ENCODE data around the gene PPCDC. TPM values are rescaled to one million over a fixed set of nuclear protein-coding genes. Genes with fewer than 3 reads are reported as not detected.
"Not testable (repeated sequence)": the region's sequence is repeated elsewhere in the genome, so short reads cannot be mapped to it uniquely, and the experiment has no call there.

Gene PPCDC
- total RNA-seq, 4 donors from 2014 or later, result 11.6 to 14.7 (median 12.4) TPM

- H3K36me3 ChIP-seq, result no peaks in the 10 kb centered on the region
- TF ChIP-seq CTCF (IDR thresholded peaks at IDR 0.05) (no peak), POLR2A (IDR thresholded peaks at IDR 0.05) (no peak)
- intact Hi-C loops (cut with DNase I), result no loop called here
- H3K4me3 ChIP-seq, result no peak overlapping the region
- 50% methylated on average over 7 of the region's 7 CpGs for WGBS, 2 donors
- H3K9me3 ChIP-seq, result peaks cover 0 to 5% (median 0%) of the 10 kb centered on the region in 3 donors
- no peaks in the 10 kb centered on the region for H3K27me3 ChIP-seq
- no peak for DNase-seq
- peak overlapping the region in 2 of 4 donors; percentile 42 to 53 for H3K27ac ChIP-seq
- H3K4me1 ChIP-seq, result peaks cover 0 to 7% (median 0%) of the 10 kb centered on the region in 3 donors
These were observed 67.0 kb downstream of the PPCDC start for GRCh38 chr15:75090388-75090734.

GRCh38 chr15:75091814-75092213 lies 68.4 kb downstream of the PPCDC start:
- H3K9me3 ChIP-seq, result no peaks in the 10 kb centered on the region
- no peak for TF ChIP-seq CTCF (IDR thresholded peaks at IDR 0.05)
- no peak for TF ChIP-seq POLR2A (IDR thresholded peaks at IDR 0.05)
- H3K36me3 ChIP-seq, result no peaks in the 10 kb centered on the region
- no peak overlapping the region for H3K4me3 ChIP-seq
- no peaks in the 10 kb centered on the region for H3K27me3 ChIP-seq
- peaks cover 0 to 7% (median 0%) of the 10 kb centered on the region in 3 donors for H3K4me1 ChIP-seq
- DNase-seq, result no peak
- intact Hi-C loops (cut with DNase I), result no loop called here
- no peak overlapping the region for H3K27ac ChIP-seq

- H3K27ac ChIP-seq; H3K4me1 ChIP-seq; H3K9me3 ChIP-seq; H3K36me3 ChIP-seq; intact Hi-C loops (cut with DNase I); H3K27me3 ChIP-seq; DNase-seq; H3K4me3 ChIP-seq: not testable (repeated sequence)
- WGBS, 2 donors, result 74 to 82% methylated on average over 4 of the region's 4 CpGs
These were observed 71.6 kb downstream of the PPCDC start for GRCh38 chr15:75094961-75095478.

- no peak for TF ChIP-seq POLR2A (IDR thresholded peaks at IDR 0.05)
- no peak for TF ChIP-seq CTCF (IDR thresholded peaks at IDR 0.05)
- intact Hi-C loops (cut with DNase I), result no loop called here
- no peak overlapping the region for H3K27ac ChIP-seq
- no peaks in the 10 kb centered on the region for H3K36me3 ChIP-seq
- H3K27me3 ChIP-seq, result no peaks in the 10 kb centered on the region
- H3K9me3 ChIP-seq, result no peaks in the 10 kb centered on the region
- DNase-seq, result no peak
- WGBS, 2 donors, result 77% methylated on average over 4 of the region's 4 CpGs
- no peak overlapping the region for H3K4me3 ChIP-seq
- no peaks in the 10 kb centered on the region for H3K4me1 ChIP-seq
These were observed 72.2 kb downstream of the PPCDC start for GRCh38 chr15:75095594-75095993.

- Histone ChIP-seq H3K4me3 (no peak overlapping the region), H3K4me1 (no peaks in the 10 kb centered on the region), H3K27me3 (no peaks in the 10 kb centered on the region), H3K27ac (no peak overlapping the region), H3K36me3 (no peaks in the 10 kb centered on the region), H3K9me3 (no peaks in the 10 kb centered on the region)
- intact Hi-C loops (cut with DNase I), result no loop called here
- TF ChIP-seq POLR2A (IDR thresholded peaks at IDR 0.05) (no peak), CTCF (IDR thresholded peaks at IDR 0.05) (no peak)
- no peak for DNase-seq
- 82 to 86% methylated on average over 6 to 7 of the region's 7 CpGs for WGBS, 2 donors
These were observed 74.5 kb downstream of the PPCDC start for GRCh38 chr15:75097939-75098338.

GRCh38 chr15:75098404-75098803 lies 75.0 kb downstream of the PPCDC start:
- Histone ChIP-seq H3K4me3 (no peak overlapping the region), H3K9me3 (no peaks in the 10 kb centered on the region), H3K4me1 (no peaks in the 10 kb centered on the region), H3K27ac (no peak overlapping the region), H3K36me3 (no peaks in the 10 kb centered on the region), H3K27me3 (no peaks in the 10 kb centered on the region)
- 67 to 81% methylated on average over 2 to 3 of the region's 4 CpGs for WGBS, 2 donors
- no peak for DNase-seq
- TF ChIP-seq CTCF (IDR thresholded peaks at IDR 0.05) (no peak), POLR2A (IDR thresholded peaks at IDR 0.05) (no peak)
- intact Hi-C loops (cut with DNase I), result no loop called here

All from esophagus squamous epithelium (tissue), 5 donors.